Myocyte (in vitro differentiated cells): ENCODE results near the gene CLIP4. TPM values are rescaled to one million over a fixed set of nuclear protein-coding genes. Genes with fewer than 3 reads are reported as not detected.
A peak's percentile ranks its signal among the peaks of the same experiment; 100 is the strongest.
"Not testable (repeated sequence)": the region's sequence is repeated elsewhere in the genome, so short reads cannot be mapped to it uniquely, and the experiment has no call there.

ENCODE experiments used
- DNase-seq: peaks from one replicate; pipeline ENCODE4 v3.0.0-alpha.2; 2012; ENCODE audit warnings: low read depth
- total RNA-seq: library from RNA; depleted of rRNA; stranded (reverse); fragments of >200 nt; gene quantifications from 2 replicates; pipeline ENCODE4 v1.2.3, GENCODE V29; 2014

Gene CLIP4
- total RNA-seq, 1 donor from 2014 or later = 126 TPM

DNA sequence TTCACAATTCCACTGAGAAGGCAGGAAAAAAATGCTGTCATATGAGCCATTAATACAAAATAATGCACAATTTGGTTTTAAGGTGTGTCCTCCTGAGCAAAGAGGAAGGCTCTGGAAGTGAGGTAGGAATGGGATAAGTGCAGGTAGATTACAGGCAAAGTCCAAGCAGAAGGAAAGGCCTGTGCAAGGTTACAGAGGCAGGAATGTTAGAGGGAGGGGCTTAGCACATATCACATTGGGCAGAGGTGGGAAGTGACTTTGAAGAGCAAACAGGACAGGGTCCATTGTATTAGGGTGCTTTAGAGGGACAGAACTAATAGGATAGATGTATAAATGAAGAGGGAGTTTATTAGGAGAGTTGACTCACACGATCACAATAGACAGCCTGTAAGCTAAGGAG, 14.7 kb upstream of the CLIP4 start:
- DNase-seq = no peak

GRCh38 chr2:29104688-29105087, 10.5 kb upstream of the CLIP4 start:
- no peak for DNase-seq

DNA sequence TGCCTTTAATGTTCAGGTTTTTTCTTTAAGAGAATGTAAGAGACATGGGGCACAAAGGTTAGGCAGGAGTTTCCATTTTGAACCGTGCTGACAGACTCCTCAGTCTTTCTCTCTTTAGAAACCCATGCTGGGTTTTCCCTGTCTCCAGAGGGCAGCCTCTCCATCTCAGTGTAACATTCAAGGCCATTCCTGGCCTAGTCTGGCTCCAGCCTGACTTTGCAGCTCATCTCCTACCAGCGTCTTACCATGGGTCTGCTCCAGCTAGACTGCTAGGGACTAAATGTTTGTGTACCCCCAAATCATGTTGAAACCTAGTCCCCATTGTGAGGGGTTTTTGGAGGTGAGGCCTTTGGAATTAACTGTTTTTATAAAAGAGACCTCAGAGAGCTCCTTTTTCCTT, 9.8 kb upstream of the CLIP4 start:
- DNase-seq = no peak

- DNase-seq = no peak
Measured at GRCh38 chr2:29106256-29106655, 9.0 kb upstream of the CLIP4 start.

DNA sequence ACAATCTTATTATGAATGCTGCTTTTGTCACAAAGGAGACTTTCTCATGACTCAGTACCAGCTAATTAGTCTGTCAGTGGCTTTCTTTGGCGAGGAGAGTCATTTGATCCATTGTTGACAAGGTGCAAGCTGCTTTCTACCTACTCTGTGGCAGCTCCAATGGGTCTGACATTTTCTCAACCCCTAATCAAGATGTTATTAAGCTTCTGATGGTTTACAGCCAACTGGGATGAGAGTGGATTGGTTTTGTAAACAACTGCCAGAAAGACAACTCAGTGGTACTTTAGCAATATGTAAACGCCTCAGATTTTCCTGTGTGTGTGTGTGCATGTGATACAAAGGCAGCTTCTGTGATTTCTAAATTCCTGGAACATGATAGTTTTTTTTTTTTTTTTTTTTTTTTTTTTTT, 8.2 kb upstream of the CLIP4 start:
- peak; percentile 18 for DNase-seq

- not testable (repeated sequence) for DNase-seq
Measured at GRCh38 chr2:29107547-29107946, 7.7 kb upstream of the CLIP4 start.

DNA sequence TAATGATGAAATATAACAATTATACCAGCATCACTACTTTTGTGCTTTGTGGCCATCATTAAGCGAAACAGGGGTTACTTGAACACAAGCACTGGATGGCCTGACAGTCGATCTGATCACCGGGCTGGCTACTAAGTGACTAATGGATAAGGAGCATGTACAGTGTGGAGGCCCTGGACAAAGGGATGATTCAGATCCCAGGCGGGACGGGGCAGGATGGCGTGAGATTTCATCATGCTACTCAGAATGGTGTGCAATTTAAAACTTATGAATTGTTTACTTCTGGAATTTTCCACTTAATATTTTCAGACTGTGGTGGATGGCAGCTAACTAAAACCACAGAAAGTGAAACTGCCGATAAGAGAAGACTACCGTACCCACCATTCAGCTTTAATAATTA, 7.0 kb upstream of the CLIP4 start:
- DNase-seq = peak; percentile 87

DNA sequence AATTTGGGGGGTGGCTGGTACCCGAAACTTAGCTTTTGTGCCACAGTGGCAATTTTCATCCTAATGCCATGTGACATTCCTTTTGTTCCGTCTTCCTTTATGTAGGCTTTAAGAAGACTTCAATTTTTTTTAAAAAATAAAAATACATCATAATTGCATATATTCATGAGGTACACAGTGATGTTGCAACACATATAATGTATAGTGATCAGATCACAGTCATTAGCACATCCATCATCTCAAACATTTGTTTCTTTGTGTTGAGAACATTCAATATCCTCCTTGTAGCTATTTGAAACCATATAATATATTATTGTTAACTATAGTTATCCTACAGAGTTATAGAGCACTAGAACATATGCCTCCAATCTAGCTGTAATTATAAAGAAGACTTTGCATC, 6.0 kb upstream of the CLIP4 start:
- no peak for DNase-seq

GRCh38 chr2:29110916-29111535, 4.2 kb upstream of the CLIP4 start:
- DNase-seq = no peak

DNA sequence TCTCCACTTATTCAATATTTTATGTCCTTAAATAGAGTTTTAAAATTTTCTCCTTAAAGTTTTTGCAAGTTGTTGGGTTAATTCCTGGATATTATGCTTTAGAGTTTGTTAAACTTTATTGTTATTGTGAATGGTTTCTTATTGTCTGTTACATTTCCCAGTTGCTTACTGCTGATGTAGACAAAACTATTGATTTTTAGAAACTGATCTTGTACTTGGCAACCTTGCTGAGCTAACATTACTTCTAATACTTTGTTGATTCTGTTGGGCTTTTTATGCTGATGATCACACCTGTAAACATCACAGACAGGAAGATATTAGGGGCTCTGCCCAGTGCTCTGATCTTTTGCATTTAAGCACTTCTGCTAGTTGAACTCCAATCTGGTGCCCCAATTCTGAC, 2.8 kb upstream of the CLIP4 start:
- no peak for DNase-seq

DNA sequence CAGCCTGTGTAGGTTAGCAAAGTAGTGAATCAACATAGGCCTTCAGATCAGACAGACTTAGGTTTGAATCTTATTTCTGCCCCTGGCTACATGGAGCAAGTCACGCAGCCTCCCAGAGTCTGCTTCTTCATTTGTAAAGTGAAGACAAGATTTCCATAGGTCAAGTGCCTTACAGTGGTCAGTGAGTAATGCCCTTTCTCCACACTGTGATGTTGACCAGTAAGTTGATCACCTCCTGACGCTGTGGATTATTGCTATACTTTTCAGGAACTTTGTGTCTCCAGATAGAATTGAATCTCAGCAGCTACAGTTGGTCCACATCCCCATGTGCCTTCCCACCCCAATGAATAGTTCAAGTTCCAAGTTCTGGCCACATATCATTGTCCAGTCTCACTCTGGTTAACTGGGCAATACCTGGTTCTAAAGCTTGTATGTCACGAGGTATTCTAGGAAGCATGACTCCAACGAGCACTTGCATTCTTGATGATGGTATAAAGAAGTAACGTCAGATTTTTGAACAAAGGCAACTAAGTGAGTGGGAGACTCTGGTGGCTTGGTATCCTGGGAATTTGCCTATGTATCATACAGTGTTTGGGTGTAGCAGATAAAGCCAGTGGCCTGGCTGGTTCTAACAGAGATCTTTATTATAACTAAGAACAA, 2.1 kb upstream of the CLIP4 start:
- DNase-seq = peak; percentile 71

DNA sequence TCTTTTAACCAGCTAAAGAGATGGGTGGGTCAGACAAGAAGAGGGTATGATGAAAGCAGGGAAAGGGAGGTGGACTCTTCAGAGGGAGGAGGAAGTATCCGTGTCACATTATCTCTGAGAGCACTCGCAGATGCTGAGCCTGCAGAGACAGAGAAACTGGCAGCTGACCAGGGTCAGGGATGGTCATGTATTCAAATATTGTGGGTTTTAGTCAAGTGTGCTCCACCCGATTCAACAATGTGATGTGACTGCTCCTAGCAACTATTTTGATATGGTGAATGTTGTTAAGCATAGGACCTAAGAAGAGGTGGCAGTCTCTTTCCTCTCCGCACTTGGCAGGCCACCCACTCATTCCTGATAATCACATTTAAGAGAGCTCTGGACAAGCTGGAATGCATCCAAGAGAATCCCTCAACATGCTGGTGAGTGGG, 1.3 kb upstream of the CLIP4 start:
- DNase-seq = peak; percentile 96

DNA sequence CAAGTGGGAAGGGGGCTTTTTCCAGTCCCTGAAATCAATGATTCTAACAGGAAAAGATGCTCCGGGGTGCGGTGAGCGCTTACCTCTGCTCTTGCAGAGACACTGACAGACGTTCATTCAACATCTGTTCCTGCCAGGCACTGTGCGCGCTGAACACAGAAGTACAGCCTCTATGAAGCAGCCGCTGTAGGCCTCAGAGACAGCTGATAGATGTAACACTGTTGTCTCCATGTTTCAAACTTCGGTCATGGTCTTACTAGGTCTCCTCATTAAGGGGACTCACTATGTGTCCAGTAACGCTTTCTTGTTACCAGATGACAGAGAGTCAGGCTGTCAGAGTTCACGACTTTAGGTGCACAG, 649 bp upstream of the CLIP4 start:
- DNase-seq = peak; percentile 45

DNA sequence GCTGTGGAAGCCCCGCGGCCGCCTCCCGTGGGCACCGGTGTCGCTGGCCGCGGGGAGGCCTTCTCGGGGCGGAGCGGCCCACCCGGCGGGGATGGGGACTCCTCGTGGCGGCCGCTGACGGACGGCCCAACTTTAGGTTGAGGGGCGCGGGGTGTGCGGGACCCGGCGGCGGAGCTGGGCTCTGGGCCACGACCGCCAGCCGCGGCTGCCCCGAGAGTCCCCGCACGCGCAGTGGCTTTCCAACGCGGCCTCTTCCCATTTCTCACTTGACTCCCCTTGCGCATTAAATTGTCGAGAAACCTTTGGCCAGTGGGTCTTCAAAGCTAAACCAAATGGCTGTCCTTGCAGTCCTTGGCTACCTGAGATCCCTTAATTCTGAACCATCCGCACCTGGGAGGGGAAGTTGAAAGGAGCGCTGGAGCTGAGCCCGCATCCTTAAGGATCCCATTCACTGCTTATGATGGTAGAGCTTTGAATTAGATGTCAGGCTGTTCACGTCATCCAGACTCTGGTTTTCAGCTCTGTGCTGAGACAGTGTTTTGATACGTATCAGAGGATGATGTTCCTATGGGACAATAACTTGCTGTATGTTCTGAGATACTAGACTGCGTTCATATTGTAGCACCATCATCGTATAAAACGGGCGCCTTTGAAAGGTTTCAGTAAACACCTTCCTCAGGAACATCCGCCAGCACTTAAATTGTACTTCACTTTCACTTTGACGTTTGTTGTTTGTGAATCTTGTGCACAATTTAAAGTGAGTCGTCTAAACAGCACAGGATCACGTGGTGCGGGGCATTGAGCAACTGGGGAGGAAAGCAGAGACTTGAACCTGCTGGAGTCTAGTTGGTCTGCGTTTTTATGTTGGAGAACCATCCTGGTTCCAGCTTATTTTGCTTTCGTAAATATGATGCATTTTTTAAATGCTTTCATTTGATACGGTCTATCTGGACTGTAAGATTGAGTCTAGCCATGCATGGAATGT, 874 bp downstream of the CLIP4 start:
- DNase-seq = peak; percentile 65

DNA sequence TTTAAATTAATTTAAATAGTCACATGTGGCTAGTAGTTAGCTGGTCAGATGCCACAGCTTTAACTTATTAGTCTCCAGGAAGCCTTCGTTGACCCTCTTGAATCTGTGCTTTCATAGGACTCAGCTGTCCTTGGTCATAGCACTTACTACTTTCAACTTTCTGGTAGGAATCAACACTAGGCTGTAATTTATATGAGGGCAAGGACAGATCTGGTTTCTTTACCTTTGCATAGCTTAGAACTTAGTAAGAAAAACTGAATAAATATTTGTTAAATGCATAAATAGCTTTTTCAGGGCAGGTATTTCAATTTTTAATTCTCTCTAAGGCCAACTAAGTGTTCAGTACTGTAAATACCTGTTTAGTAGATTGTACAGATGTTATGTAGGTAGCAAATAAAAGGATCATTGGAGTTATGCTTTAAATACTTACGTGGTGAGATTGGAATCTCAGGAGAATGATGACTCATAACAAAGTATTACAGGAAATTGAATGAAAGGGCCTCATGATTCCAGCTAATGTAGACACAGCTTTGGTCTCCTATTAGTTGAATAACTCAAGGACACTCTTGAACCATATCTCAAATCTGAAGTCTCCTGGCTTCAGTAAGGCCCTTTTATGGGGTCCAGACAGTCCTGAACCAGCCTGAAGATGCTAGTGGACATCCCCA, 2.6 kb downstream of the CLIP4 start:
- DNase-seq = peak; percentile 14

DNA sequence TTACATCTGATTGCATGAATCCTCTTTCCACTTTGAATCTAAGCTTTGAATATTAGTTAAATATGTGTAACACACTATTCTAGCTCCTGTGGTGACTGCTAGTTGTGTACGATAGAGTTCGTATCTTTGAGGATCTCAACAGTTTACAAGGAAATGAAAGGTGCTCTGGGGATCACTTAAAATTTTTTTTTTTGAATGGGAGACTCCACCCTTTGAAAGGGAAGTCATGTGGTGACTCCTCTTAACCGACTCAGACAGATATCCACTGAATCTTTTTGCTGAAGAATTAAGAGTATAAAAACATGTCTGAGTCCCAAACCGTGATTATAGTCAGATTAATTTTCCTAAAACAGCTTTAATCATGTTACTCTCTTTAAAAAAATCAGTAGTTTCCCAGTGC, 4.0 kb downstream of the CLIP4 start:
- no peak for DNase-seq

DNA sequence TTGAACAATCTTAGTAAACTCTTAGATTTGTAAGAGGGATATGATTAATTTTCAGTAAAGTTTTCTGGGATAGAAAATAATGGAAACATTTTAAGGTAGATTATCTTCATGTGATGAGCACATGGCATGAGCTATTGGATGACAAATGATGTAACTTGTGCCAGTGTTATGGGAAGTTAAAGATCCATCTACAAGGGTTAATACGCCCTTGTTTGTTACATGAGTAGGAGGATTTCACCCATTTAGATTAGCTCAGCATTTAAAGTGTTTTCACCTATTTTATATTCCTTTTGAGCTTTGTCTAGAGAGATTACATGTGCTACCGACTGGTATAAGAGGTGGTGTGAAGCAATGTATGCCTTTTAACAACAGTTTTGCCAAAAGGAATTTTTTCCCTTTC, 5.6 kb downstream of the CLIP4 start:
- no peak for DNase-seq

DNA sequence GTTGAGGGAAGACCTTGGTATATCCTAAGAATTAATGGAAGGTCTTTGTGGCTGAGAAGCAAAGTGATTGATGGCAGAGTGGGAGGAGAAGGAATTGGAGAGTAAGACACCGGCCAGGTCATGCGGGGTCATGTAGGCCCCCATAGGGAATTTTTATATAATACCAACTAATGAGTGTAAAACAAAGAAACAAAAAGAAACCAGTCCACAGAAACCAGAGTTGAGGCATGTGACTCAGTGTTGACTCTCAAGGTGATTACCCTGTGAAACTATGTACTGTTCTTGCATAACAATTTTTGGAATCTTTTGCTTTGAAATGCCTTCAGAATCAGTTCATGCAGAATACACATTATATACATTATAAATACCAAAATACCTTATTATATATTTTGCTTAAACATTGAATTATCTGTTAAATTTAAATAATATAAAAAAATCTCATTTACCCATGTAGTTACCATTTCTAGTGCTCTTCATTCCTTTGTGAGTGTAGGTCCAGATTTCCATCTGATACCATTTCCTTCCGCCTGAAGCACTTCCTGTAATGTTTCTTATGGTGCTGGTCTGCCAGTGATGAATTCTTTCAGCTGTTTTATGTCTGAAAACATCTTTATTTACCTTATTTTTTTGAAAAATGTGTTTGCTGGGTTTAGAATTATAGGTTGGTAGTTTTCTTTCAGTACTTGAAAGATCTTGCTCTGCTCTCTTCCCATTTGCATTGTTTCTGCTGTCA, 8.6 kb downstream of the CLIP4 start:
- no peak for DNase-seq

DNA sequence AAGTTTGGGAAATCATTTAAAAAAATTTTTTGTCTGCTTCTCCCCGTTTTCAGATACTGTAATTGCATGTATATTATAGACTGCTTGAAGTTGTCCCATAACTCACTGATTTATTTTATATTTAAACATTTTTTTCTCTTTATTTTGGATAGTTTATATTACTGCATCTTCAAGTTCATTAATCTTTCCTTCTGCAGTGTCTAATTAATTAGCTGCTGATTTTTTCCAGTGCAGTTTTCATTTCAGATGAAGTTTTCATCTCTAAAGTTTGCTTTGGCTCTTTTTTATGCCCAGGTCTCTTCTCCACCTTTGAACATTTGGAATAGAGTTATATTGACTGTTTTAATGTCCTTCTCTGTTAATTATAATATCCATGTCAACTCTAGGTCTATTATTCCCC, 9.3 kb downstream of the CLIP4 start:
- no peak for DNase-seq

- DNase-seq = no peak
Measured at GRCh38 chr2:29129586-29130281, 14.5 kb downstream of the CLIP4 start.
